SK-N-MC (cell line): Measurements from ENCODE around the gene PRPF40B.

ENCODE experiments used
- EZH2 ChIP-seq: fragments of 200-600 bp; sonication (generic); IDR thresholded peaks from one replicate; pipeline ENCODE4 v1.6.1; 2017; ENCODE audit warnings: antibody characterized with exemption
- POLR2AphosphoS5 ChIP-seq: IDR thresholded peaks from 2 replicates; pipeline ENCODE4 v1.6.1; 2012; ENCODE audit warnings: mild to moderate bottlenecking, low read depth, low read length, borderline replicate concordance

GRCh38 chr12:49649892-49650291 is 26.5 kb downstream of the PRPF40B start:
- TF ChIP-seq POLR2AphosphoS5 (no peak), EZH2 (no peak)
